HL-60 (cell line): ENCODE data around the gene NOX1.

Experiments
- CTCF ChIP-seq: IDR thresholded peaks from one replicate; pipeline ENCODE4 v1.5.1; 2011; ENCODE audit warnings: low read length, control low read depth, inconsistent platforms; ENCODE audit not compliant: insufficient read depth
- GABPA ChIP-seq: IDR thresholded peaks from 2 replicates; pipeline ENCODE4 v1.6.1; 2012; ENCODE audit warnings: low read depth
- SPI1 ChIP-seq: IDR thresholded peaks from 2 replicates; pipeline ENCODE4 v1.6.1; 2012; ENCODE audit warnings: low read depth, mild to moderate bottlenecking, borderline replicate concordance
- TF ChIP-seq, protein P1 (sequence below): IDR thresholded peaks from 2 replicates; pipeline ENCODE4 v1.6.1; 2012; ENCODE audit warnings: low read depth; ENCODE audit not compliant: insufficient replicate concordance

DNA sequence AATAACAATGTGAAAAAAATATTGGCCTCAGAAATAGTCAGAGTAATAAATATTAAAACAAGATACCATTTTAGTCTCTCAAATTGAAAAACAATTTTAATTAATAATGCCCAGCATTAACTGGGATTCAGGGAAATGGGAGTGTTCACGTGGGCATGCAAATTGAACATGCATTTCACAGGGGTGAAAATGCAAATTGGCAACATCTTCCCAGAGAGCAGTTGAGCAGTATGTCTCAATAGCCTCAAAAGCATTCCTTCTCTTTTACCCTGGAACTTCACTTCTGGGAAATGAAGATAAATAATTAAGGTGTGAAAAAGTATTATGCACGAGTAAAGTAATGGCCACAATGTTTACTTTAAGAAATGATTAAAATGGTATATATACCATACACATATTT is 21.3 kb downstream of the NOX1 start:
- TF ChIP-seq CTCF: no peak
- no peak for TF ChIP-seq SPI1
- TF ChIP-seq, protein P1, sequence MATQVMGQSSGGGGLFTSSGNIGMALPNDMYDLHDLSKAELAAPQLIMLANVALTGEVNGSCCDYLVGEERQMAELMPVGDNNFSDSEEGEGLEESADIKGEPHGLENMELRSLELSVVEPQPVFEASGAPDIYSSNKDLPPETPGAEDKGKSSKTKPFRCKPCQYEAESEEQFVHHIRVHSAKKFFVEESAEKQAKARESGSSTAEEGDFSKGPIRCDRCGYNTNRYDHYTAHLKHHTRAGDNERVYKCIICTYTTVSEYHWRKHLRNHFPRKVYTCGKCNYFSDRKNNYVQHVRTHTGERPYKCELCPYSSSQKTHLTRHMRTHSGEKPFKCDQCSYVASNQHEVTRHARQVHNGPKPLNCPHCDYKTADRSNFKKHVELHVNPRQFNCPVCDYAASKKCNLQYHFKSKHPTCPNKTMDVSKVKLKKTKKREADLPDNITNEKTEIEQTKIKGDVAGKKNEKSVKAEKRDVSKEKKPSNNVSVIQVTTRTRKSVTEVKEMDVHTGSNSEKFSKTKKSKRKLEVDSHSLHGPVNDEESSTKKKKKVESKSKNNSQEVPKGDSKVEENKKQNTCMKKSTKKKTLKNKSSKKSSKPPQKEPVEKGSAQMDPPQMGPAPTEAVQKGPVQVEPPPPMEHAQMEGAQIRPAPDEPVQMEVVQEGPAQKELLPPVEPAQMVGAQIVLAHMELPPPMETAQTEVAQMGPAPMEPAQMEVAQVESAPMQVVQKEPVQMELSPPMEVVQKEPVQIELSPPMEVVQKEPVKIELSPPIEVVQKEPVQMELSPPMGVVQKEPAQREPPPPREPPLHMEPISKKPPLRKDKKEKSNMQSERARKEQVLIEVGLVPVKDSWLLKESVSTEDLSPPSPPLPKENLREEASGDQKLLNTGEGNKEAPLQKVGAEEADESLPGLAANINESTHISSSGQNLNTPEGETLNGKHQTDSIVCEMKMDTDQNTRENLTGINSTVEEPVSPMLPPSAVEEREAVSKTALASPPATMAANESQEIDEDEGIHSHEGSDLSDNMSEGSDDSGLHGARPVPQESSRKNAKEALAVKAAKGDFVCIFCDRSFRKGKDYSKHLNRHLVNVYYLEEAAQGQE: no peak
- TF ChIP-seq GABPA: no peak
